ENCODE measurements around the gene UACA.

- TF ChIP-seq POU6F1 (CRISPR knock-in tag; IDR thresholded peaks at IDR 0.05; ENCODE audit: borderline replicate concordance, low read depth), result no peak
- no peak for TF ChIP-seq RARB (CRISPR knock-in tag; IDR thresholded peaks at IDR 0.05)
- no peak for TF ChIP-seq ZC3H10 (CRISPR knock-in tag; IDR thresholded peaks at IDR 0.05)
- no peak for TF ChIP-seq ESRRG (CRISPR knock-in tag; IDR thresholded peaks at IDR 0.05)
- TF ChIP-seq ZNF8 (CRISPR knock-in tag; IDR thresholded peaks at IDR 0.05), result no peak
- no peak for TF ChIP-seq CREB5 (CRISPR knock-in tag; IDR thresholded peaks at IDR 0.05; ENCODE audit: low read depth)
- TF ChIP-seq ZFP3 (CRISPR knock-in tag; IDR thresholded peaks at IDR 0.05), result no peak
Observed at GRCh38 chr15:70786996-70787395, 23.6 kb upstream of the UACA start.

All from SK-N-SH treated with all-trans-retinoic acid at 6 μM for 48 hours (cell line).